NCI-H2196 (cell line): Measurements from ENCODE around the gene PAX7.
A peak's percentile ranks its signal among the peaks of the same experiment; 100 is the strongest.

ENCODE experiments used
- DNase-seq: peaks from one replicate; lab custom pipeline; 2025; ENCODE audit not compliant: unreplicated experiment; lab: John Stamatoyannopoulos, UW

PAX7 gene

DNA sequence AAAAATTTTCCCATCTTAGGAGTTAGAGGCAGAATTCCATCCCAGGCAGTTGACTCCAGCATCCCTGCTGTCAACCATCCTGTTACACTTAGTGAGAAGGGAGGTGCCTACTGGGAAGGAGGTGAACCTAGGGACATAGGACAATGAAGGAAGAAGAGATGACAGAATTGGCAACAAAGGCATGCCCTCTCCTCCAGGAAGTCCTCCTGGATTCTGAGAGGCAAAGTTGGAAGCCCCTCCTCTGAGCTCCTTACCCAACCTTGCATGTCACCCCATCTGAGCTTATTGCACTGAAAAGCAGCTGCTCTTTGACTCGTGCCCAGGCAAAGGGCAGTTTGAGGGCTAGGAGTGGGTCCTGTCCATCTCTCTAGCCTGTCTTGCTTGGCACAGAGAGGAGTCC, 66.9 kb downstream of the PAX7 start:
- no peak for DNase-seq

DNA sequence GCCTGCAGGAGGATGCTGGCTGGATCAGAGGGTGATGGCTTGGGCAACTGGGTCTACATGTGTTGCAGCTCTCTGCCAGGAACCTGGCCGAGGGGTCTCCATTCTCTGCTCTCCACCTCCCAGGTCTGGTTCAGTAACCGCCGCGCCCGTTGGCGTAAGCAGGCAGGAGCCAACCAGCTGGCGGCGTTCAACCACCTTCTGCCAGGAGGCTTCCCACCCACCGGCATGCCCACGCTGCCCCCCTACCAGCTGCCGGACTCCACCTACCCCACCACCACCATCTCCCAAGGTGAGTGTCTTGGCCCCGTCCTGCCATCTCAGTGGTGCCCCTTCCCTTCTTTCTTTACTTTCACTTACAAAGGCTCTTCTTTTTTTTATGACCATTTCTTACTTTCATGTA, 69.9 kb downstream of the PAX7 start:
- no peak for DNase-seq

DNA sequence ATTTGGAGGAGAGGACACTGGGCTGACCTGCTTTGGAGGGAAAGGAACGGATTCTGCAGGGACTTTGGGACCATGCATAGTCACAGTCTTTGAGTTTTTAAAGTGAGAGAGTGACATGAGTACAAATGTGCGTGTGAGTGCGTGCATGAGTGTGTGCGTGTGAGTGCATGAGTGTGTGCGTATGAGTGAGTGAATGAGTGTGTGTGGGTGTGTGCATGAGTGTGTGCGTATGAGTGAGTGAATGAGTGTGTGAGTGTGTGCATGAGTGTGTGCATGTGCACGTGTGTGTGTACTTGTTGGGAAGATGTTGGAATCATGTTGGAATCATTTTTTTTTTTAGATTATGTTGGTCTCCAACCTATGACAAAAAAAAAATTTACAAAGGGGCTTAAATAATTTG, 70.5 kb downstream of the PAX7 start:
- no peak for DNase-seq

DNA sequence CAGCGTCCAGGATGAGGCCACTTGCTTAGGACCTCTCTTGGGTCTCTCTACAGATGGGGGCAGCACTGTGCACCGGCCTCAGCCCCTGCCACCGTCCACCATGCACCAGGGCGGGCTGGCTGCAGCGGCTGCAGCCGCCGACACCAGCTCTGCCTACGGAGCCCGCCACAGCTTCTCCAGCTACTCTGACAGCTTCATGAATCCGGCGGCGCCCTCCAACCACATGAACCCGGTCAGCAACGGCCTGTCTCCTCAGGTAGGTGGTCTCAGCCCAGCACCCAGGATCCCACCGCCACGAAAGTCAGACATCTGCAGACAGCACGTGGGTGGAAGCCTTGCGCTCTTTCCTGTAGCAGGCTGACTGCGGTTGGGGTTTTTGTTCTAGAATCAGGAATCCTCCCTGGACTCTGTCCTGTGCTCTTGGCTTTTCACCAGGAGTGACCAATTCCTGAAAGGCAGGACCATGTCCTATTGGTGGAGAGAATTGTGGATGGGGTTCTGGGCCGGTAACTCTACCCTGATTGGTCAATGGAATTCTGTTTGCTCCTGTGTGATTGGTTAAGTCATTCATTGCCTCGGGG, 72.5 kb downstream of the PAX7 start:
- no peak for DNase-seq

DNA sequence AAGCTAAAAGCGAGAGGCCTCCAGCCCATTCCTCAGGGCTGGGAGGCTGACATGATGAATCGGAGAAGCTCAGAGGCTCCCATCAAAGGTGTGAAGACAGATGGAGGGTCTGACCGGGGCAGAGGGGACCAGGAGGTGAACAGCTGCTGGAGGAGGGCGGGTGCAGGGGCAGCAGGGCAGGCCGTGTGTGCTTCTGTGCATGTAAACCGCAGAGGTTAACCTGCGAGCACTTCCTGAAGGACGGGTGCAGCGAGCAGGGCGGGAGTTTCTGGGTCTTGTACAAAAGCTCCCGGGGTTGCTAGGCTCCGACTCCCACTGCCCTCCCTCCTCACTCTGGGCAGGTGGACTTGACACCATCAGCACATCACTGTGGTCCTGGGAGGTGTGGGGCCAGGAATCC, 75.2 kb downstream of the PAX7 start:
- no peak for DNase-seq

DNA sequence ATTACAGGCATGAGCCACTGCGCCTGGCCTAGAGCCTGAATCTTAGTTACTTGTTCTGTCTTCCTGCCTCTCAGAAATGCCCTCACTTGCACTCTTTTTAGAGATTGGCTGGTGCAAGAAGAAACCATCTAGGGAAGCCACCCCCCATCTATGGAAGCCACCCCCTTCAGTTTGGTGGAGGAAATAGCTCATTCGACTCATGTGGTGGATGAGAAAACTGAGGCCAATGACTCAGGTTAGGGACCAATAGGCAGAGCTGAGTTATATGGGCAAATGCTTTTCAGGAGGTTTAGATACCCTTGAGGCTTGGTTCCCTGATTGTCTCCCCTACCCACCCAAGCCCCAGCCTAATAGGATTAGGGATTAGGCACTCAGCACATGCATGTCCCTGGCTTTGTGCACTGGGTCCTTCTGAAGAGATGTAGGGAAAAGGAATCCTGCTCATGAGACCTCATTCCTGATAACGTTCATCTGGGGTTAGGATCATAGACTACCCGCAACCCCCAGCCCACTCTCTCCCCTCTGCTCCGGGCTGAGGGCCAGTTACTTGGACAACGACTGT, 77.1 kb downstream of the PAX7 start:
- DNase-seq, result no peak

DNA sequence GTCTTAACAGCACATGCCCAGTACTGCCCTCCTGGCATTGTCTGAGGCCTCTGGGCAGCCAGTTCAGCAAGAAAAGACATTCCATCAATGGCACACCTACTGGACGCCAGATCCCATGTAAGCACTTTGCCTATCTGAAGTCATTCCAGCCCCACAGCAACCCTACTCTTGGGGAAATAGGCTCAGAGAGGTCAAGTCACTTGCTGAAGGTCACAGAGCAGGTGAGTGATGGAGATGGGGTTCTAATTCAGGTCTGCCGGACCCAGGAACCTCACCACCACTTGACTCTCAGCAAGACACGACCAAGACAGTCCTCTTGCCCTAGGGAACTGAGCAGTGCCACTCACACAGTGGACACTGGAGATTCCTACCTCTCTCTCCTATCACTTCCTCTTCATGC, 79.4 kb downstream of the PAX7 start:
- no peak for DNase-seq

DNA sequence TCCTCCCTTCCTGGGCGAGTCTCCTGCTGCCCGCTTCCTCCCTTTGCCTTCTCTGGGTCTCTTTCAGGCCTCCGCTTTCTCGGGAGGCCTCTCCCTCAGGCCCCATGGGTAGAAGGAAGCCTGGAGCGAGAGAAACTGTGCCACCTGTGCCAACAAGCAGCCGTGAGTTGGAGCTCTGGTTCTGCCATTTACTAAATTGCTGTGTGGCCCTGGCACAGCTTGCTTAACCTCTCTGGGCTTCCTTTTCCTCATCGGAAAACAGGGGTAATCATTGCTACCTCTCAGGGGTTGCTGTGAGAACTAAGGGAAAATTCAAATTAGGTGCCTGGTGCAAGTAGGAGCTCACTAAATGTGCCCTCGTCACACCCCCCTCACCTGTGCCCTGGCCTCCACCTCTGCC, 80.4 kb downstream of the PAX7 start:
- no peak for DNase-seq

DNA sequence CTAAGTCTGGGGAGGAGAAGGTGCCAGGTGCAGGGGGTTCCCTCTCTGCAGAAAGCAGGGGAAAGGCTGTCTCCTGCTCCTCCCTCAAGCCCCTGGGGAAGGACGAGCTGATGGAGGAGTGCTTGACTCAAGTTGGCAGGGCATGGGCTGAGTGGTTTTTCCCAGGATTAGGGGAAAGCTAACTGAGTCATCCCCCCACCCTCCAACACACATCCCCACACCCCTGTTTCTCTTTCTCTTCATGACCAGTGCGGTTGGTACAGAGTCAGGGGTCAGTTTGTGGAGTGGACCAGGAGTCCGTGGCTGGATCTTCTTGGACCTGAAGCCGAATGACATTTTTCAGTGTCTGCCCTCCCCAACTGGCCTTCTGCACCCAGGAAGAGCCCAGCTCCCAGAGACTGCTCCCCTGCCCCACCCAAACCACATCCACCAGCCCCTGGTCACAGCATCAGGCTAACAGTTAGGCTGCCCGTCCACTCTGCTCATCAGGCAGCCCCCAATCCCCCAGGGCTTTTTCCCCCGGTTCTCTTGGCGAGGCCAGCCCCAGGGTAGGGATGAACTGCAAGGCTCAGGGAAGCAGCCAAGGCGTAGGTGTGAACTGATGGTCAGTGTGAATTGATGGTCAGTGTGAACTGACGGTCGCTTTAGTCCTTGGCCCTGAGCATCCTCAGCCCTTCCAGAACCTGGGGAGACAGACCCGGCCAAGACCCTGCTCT, 81.0 kb downstream of the PAX7 start:
- DNase-seq, result no peak

DNA sequence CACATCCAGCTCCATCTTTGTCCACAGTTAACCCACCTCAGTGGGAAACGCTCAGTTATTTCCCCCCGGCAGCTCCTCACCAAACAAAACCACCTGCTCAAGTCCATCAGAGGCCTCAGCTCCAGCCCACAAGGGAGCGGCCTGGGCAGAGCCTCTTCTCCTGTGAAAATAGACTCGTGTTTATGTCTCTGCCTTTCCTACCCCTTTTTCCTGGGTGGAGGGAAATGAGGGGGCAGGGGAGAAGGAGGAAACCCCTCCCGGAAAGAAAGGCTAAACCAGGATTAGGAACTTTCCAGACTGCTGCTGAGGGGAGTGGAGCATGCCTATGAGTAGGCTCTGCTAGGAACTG, 81.6 kb downstream of the PAX7 start:
- DNase-seq, result no peak

DNA sequence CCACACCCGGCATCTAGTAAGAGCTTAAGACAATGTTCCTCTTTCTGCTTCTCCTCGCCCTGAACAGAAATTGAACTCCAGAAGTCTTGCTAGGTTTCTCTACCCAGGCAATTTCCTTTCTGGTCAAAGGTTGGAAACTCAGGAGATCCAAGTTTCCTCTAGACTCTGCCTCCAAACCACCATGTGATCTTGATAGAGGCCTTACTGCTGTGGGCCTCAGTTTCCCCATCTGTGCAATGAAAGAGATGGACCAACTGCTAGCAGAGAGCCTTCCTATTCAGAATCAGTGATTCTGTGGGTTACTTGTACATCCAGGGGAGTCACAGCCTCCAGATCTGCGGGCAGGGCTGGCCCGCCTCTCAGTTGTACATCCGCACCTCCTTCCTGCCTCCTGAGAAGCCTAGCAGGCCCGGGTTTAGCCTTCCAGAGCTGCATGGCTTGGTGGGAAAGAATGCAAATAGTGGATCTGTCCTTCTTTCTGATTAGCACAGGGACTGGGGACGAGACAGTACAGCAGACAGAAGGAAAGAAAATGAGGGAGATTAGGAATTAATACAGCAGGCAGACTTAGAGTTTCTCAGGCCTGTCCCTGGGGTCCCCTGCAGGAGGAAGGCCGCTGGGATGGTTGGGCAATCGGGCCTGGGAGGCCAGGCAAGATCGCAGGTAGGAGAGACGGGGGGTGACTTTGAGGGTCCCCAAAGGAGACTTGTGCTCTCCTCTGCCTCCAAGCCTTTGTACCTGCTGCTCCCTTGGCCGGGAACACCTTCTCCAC, 83.9 kb downstream of the PAX7 start:
- no peak for DNase-seq

DNA sequence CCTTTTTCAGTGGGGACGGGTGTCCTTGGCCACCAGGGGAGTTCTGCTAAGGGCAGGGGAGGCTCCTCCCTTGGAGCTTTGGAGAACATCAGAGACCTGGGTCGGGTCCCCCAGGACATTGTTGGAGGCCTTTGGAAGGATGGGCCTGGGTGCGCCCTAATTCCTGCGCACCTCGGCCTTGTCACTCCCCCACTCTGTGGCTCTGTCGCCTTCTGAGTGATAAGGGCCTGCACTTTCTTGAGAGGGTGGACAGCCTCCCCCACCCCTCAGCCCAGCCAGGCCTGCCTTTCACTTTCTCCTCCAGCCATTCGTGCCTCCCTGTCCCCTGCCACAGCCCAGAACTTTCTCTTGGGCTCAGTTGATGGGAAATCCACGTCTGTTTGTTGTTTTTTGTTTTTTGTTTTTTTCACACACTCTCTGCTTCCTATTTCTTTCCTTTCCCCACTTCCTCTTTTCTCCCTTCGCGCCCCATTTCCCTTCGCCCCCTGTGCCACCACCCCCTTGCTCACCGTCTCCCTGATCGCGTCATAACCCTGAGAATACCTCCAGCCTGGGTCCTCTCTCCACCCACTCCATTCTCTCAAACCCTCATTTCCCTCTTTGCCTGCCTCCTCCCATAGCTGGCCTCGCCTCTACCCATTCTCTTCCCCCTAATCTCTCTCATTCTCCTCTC, 85.6 kb downstream of the PAX7 start:
- DNase-seq, result no peak

DNA sequence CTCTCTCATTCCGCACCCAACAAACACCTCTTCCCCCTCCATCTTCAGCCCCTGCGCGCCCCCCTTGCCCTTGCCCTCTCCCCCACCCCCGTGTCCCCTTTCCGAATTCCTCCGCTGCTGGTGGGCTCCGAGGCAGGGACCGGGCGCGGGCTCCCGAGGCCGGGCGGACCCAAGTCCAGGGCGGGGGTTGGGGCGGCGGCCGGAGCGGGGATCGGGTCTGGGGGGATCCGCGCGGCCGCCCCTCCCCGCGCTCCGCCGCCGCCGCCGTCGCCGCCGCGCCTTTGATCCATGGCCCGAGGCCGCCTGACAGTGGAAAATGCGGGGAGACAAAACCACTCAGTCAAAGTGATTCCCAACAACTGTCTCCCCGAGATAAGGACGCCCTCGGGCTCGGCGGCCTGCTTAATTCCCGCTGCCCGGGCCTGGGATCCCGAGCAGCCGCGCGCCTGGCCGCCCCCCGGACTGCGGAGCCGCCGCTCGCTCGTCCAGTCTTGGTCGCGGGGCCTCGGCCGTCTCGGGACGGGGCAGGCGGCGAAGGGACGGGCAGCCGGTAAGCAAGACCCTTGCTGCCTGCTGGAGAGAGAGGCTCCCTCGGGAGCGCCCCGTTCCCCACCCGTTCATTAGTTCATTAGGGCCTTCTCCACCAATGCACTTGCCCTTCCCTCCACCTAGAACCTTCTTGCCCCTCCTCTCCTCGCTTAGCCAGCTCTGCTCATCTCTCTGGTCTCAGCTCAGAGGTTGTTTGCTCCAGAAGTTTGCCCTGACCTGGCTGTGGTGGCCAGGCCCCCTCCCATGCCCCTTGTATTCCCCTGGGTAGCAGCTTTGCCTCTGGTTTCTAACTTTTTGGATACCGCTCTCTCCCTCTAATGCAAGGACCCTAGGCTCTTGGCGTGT, 86.4 kb downstream of the PAX7 start:
- no peak for DNase-seq

DNA sequence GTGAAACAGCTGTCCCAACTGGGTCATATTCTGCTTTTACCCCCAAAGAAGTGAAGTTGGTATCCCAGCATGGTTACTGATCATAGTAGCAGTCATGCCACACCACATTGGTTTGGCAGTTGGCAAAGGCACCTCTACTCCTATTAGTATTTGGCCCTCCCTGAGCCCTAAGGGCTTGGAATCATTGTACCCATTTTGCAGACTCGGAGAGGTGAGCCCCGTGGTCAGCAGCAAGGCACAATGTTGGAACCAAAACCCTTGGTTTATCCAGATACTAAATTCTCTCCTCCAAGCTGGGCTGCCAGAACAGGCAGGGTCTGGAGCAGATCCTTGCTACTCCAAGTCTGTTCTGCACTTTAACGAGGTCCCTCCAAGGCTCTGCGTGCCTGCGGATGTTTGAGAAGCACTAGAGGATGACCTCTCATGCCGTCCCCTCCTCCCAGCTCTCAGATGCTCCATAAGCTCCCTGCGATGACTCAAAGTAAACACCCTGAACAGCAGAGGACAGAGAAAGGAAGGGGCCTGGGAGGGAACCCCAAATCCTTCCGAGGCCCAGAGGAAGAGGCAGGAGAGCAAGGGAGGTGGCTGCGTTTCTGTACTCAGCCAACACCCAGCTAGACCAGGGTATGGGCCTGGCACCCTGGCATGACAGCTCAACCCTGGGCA, 89.3 kb downstream of the PAX7 start:
- DNase-seq, result peak; percentile 9

DNA sequence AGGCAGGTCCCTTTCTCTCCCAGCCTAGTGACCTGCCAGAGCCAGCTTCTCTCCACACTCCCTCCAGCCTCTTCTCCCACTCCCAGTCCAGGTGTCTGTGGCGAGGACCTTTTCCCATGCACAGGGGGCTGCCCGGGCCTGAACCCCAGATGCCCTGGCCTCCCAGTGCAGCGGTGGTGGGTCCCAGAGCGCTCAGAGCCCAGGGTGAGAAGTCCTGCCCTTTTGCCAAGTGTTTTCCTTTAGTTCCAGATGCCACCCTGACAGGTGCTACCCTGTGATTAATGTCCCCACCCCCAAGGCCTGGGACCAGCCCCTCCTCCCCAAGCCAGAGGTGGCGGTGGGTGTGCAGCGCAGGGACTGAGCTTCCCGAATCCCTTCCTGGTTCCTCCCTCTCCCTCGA, 90.4 kb downstream of the PAX7 start:
- no peak for DNase-seq

DNA sequence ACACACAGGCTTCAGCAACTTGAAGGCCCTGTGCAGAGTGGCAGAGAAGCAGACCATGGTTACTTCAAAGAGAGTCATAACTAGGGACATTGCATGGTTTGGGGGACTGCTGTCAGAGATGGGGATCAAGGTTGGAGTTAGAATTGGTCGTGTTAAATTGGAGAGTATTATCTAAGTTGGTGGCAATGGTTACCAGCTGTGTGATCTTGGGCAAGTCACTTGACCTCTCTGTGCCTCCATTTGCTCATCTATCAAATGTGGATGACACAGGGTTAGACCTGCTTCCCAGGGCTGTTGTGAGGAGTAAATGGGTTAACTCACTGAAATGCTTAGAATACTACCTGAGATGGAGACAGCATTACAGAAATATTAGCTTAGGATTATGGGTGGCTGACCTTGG, 91.1 kb downstream of the PAX7 start:
- no peak for DNase-seq

DNA sequence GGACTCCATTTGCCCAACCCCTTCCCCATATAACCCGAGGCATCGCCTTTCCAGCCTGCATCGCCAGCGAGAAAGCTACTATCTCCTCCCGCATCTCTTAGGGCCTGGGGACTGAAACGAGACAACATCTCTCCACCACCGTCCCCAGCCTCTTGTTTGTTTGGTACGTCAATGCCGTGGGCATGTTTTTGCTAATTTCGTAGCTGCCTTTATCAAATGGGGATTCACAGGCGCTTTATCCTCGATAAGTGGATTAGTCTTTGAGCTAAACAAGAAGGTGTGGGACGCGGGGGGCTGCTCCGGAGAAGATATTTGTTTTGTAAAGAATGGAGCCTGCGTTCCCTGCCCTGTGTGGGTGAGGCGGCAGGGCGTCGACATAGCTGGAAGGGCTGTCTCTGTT, 91.6 kb downstream of the PAX7 start:
- no peak for DNase-seq

DNA sequence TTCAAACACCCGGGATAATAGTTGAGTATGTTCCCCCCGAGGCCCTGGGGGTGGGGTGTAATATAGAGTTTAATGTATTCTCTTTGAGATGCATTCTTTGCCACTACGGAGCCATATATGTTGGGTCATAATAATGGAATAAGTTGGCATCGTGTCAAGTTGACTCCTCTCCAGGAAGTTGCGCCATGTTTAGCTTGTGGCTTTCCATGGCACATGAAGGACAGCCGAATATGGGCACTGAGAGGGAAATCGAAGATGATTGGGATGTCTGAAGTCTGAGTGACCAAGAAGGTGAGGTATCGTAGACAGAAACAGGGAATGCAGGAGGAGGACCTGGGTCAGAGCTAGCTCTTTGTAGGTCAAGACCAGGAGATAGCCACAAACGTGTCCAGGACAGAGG, 92.6 kb downstream of the PAX7 start:
- DNase-seq, result no peak

DNA sequence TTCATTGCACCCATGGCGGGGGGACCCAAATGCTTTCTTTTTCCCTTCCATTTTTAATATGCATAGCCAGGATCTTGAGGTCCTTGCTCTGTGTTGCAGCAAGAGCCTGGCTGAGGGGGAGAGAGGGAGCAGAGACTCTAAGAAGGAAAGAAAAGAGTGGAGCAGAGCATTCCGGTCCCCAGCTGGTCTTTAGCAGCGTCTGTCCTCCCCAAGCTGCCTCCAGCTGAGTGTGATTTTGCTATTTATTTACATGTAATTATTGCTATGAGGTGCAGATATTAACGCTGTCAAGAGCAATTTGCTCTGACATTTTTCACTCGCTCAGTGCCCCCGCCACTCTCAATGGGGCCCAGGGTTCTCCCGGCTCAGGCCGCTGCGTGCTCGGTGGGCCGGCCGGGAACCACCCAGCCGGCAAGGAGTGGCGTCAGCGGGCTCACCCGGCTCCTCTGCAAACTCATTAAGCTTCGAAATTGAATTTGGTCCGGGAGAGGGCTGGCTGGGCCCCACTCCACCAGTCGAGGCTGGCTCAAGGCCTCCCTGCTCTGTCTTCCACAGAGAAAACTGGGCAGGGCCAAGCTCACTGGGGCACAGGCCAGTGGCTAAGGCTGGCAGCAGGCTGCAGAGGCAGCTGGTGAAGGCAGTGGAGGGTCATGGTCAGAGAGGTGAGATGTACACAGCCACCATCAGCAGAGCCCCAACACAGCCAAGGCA, 93.2 kb downstream of the PAX7 start:
- DNase-seq, result no peak

DNA sequence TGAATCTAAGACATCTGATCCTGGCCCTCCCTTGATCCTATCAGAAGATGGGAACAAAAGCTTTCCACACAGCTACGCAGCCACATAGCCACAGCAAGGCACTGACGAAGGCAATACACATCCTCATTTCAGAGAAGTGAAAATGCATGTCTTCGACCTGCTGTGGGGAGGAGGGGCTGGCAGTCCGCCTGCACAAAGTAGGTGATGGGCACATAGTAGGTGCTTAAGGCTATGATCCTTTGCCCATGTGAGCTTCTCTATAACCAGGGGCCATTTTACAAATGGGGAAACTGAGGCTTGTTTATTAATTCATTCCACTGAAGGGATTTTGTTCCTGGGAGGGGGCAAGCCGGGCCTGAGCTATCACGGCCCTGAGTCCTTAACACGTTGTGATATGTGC, 94.2 kb downstream of the PAX7 start:
- no peak for DNase-seq
